Measurements from ENCODE around the gene EIF4G3.

Gene EIF4G3

GRCh38 chr1:20949871-20950590 lies 226.7 kb downstream of the EIF4G3 start:
- Histone ChIP-seq H3K36me3 (ENCODE audit: insufficient read depth, low read length) (peaks cover 23% of the 10 kb centered on the region; the same call in 1 of the 2 replicates), H4K20me1 (ENCODE audit: insufficient read depth, low read length) (no peaks in the 10 kb centered on the region), H3K9ac (ENCODE audit: low read length) (no peak overlapping the region), H3K27ac (ENCODE audit: low read depth, low read length, poor library complexity, severe bottlenecking) (no peak overlapping the region), H2AFZ (ENCODE audit: low read length) (no peak overlapping the region), H3K4me3 (ENCODE audit: low read depth, low read length, poor library complexity, severe bottlenecking) (no peak overlapping the region), H3K79me2 (ENCODE audit: insufficient read depth, low read length) (no peaks in the 10 kb centered on the region), H3F3A (ENCODE audit: insufficient read depth, low read length) (no peaks in the 10 kb centered on the region; the same call in 1 of the 2 replicates), H3K9me2 (ENCODE audit: low read depth, low read length) (no peaks in the 10 kb centered on the region), H3K27me3 (ENCODE audit: insufficient read depth, low read length) (no peaks in the 10 kb centered on the region), H3K4me2 (ENCODE audit: low read length) (no peak overlapping the region), H3K9me3 (ENCODE audit: low read length) (no peaks in the 10 kb centered on the region), H3K4me1 (ENCODE audit: insufficient read depth, low read length, severe bottlenecking) (no peaks in the 10 kb centered on the region)
- TF ChIP-seq EZH2 (IDR thresholded peaks at IDR 0.05; ENCODE audit: borderline replicate concordance, low read length) (no peak), CTCF (IDR thresholded peaks at IDR 0.05; ENCODE audit: low read length) (no peak)

GRCh38 chr1:20948101-20948500 lies 228.6 kb downstream of the EIF4G3 start:
- no peaks in the 10 kb centered on the region for H3K9me2 ChIP-seq (ENCODE audit: low read depth, low read length)
- no peaks in the 10 kb centered on the region for H3K4me1 ChIP-seq (ENCODE audit: insufficient read depth, low read length, severe bottlenecking)
- no peak overlapping the region for H2AFZ ChIP-seq (ENCODE audit: low read length)
- no peaks in the 10 kb centered on the region for H3K27me3 ChIP-seq (ENCODE audit: insufficient read depth, low read length)
- H3K9ac ChIP-seq (ENCODE audit: low read length), result no peak overlapping the region
- H3K79me2 ChIP-seq (ENCODE audit: insufficient read depth, low read length), result no peaks in the 10 kb centered on the region
- no peaks in the 10 kb centered on the region; the same call in 1 of the 2 replicates for H3F3A ChIP-seq (ENCODE audit: insufficient read depth, low read length)
- no peak overlapping the region for H3K4me2 ChIP-seq (ENCODE audit: low read length)
- no peaks in the 10 kb centered on the region for H4K20me1 ChIP-seq (ENCODE audit: insufficient read depth, low read length)
- no peak overlapping the region for H3K4me3 ChIP-seq (ENCODE audit: low read depth, low read length, poor library complexity, severe bottlenecking)
- no peaks in the 10 kb centered on the region for H3K9me3 ChIP-seq (ENCODE audit: low read length)
- peaks cover 27% of the 10 kb centered on the region; the same call in 1 of the 2 replicates for H3K36me3 ChIP-seq (ENCODE audit: insufficient read depth, low read length)
- no peak overlapping the region for H3K27ac ChIP-seq (ENCODE audit: low read depth, low read length, poor library complexity, severe bottlenecking)
- TF ChIP-seq EZH2 (IDR thresholded peaks at IDR 0.05; ENCODE audit: borderline replicate concordance, low read length), result no peak
- no peak for TF ChIP-seq CTCF (IDR thresholded peaks at IDR 0.05; ENCODE audit: low read length)

- H2AFZ ChIP-seq (ENCODE audit: low read length), result no peak overlapping the region
- no peaks in the 10 kb centered on the region for H3K9me2 ChIP-seq (ENCODE audit: low read depth, low read length)
- H3K27ac ChIP-seq (ENCODE audit: low read depth, low read length, poor library complexity, severe bottlenecking), result no peak overlapping the region
- no peaks in the 10 kb centered on the region for H3K27me3 ChIP-seq (ENCODE audit: insufficient read depth, low read length)
- no peak overlapping the region for H3K4me2 ChIP-seq (ENCODE audit: low read length)
- H3K79me2 ChIP-seq (ENCODE audit: insufficient read depth, low read length), result no peaks in the 10 kb centered on the region
- H3K9ac ChIP-seq (ENCODE audit: low read length), result no peak overlapping the region
- H3K9me3 ChIP-seq (ENCODE audit: low read length), result no peaks in the 10 kb centered on the region
- H4K20me1 ChIP-seq (ENCODE audit: insufficient read depth, low read length), result no peaks in the 10 kb centered on the region
- H3K4me3 ChIP-seq (ENCODE audit: low read depth, low read length, poor library complexity, severe bottlenecking), result no peak overlapping the region
- no peaks in the 10 kb centered on the region; the same call in 1 of the 2 replicates for H3F3A ChIP-seq (ENCODE audit: insufficient read depth, low read length)
- peaks cover 27% of the 10 kb centered on the region; the same call in 1 of the 2 replicates for H3K36me3 ChIP-seq (ENCODE audit: insufficient read depth, low read length)
- no peaks in the 10 kb centered on the region for H3K4me1 ChIP-seq (ENCODE audit: insufficient read depth, low read length, severe bottlenecking)
- TF ChIP-seq CTCF (IDR thresholded peaks at IDR 0.05; ENCODE audit: low read length) (no peak), EZH2 (IDR thresholded peaks at IDR 0.05; ENCODE audit: borderline replicate concordance, low read length) (no peak)
These were observed 229.3 kb downstream of the EIF4G3 start for GRCh38 chr1:20947409-20947808.

Data from OCI-LY1 (cell line).